ENCODE measurements around the gene ZNF845. TPM values are rescaled to one million over a fixed set of nuclear protein-coding genes. Genes with fewer than 3 reads are reported as not detected.
A peak's percentile ranks its signal among the peaks of the same experiment; 100 is the strongest.
"Not testable (repeated sequence)": the region's sequence is repeated elsewhere in the genome, so short reads cannot be mapped to it uniquely, and the experiment has no call there.

Gene ZNF845
- total RNA-seq, 2 donors from 2014 or later, result 3.0 to 4.2 TPM

- intact Hi-C loops (cut with DNase I), result no loop called here
- no peak for TF ChIP-seq CTCF (IDR thresholded peaks at IDR 0.05)
- no peak for TF ChIP-seq POLR2A (IDR thresholded peaks at IDR 0.05)
- WGBS, 2 donors, result 19 to 40% methylated on average over 22 of the region's 22 CpGs
- Histone ChIP-seq H3K9me3 (peaks cover 0 to 38% (median 0%) of the 10 kb centered on the region in 3 donors), H3K36me3 (replicated peaks in 1 of 2; ENCODE audit: insufficient read depth in 1 of 2, low read depth in 2 of 2) (no peaks in the 10 kb centered on the region), H3K27ac (no peak overlapping the region), H3K27me3 (no peaks in the 10 kb centered on the region), H3K4me3 (no peak overlapping the region), H3K4me1 (peaks cover 8% of the 10 kb centered on the region)
- no peak for ATAC-seq
- no peak for DNase-seq
These were observed 56.4 kb downstream of the ZNF845 start for GRCh38 chr19:53389978-53390377.

GRCh38 chr19:53394522-53394973 lies 61.0 kb downstream of the ZNF845 start:
- H3K27me3 ChIP-seq, result no peaks in the 10 kb centered on the region
- H3K36me3 ChIP-seq (replicated peaks in 1 of 2; ENCODE audit: insufficient read depth in 1 of 2, low read depth in 2 of 2), result no peaks in the 10 kb centered on the region
- intact Hi-C loops (cut with DNase I), result no loop called here
- TF ChIP-seq POLR2A (IDR thresholded peaks at IDR 0.05) (no peak), CTCF (IDR thresholded peaks at IDR 0.05) (no peak)
- ATAC-seq (peak; percentile 47), DNase-seq (peak; percentile 49 to 56 (median 52))
- 5 to 10% methylated on average over 15 to 18 of the region's 18 CpGs for WGBS, 2 donors
- H3K27ac ChIP-seq, result peak overlapping the region; percentile 68 to 92 (median 79)
- peaks cover 18% of the 10 kb centered on the region for H3K4me1 ChIP-seq
- H3K4me3 ChIP-seq, result peak overlapping the region in 1 of 2 donors; percentile 95
- peaks cover 0 to 5% (median 0%) of the 10 kb centered on the region in 3 donors for H3K9me3 ChIP-seq

GRCh38 chr19:53394974-53395839 lies 61.7 kb downstream of the ZNF845 start, which contains the start of gene ZNF765:
TSS of gene ZNF765 (plus strand) at chr19:53395149. CDS start at chr19:53398016, 2,867 bp downstream.
- no peaks in the 10 kb centered on the region for H3K9me3 ChIP-seq

GRCh38 chr19:53395840-53396524 lies 62.4 kb downstream of the ZNF845 start:
- peak overlapping the region; percentile 87 to 95 for H3K4me3 ChIP-seq
- H3K4me1 ChIP-seq, result peaks cover 18% of the 10 kb centered on the region
- ATAC-seq; H3K27me3 ChIP-seq; intact Hi-C loops (cut with DNase I); H3K9me3 ChIP-seq; H3K36me3 ChIP-seq (replicated peaks in 1 of 2; ENCODE audit: insufficient read depth in 1 of 2, low read depth in 2 of 2); DNase-seq: not testable (repeated sequence)
- WGBS, 2 donors, result 5 to 6% methylated on average over 9 of the region's 9 CpGs
- peak overlapping the region in 3 of 4 donors; percentile 72 to 92 (median 86) for H3K27ac ChIP-seq

More at GRCh38 chr19:53394974-53395839, 61.7 kb downstream of the ZNF845 start, which contains the start of gene ZNF765:
- Histone ChIP-seq H3K27me3 (no peaks in the 10 kb centered on the region), H3K27ac (peak within 1 kb of the TSS; percentile 68 to 92 (median 79)), H3K4me1 (peaks cover 18% of the 10 kb centered on the region), H3K36me3 (replicated peaks in 1 of 2; ENCODE audit: insufficient read depth in 1 of 2, low read depth in 2 of 2) (peaks cover 0 to 3% of the 10 kb centered on the region in 2 donors), H3K4me3 (peak within 1 kb of the TSS; percentile 87 to 95)
- DNase-seq (peak; percentile 95 to 96 (median 96)), ATAC-seq (peak; percentile 99)
- 0 to 1% methylated on average over 43 to 58 of the region's 58 CpGs for WGBS, 2 donors
- TF ChIP-seq CTCF (IDR thresholded peaks at IDR 0.05) (peak; percentile 36 to 66 (median 53)), POLR2A (IDR thresholded peaks at IDR 0.05) (peak; percentile 43 to 86 (median 81))
- intact Hi-C loops (cut with DNase I), result no loop called here

- Histone ChIP-seq H3K27me3 (no peaks in the 10 kb centered on the region), H3K36me3 (replicated peaks in 1 of 2; ENCODE audit: insufficient read depth in 1 of 2, low read depth in 2 of 2) (peaks cover 0 to 3% of the 10 kb centered on the region in 2 donors), H3K27ac (no peak overlapping the region), H3K4me1 (peaks cover 18% of the 10 kb centered on the region), H3K4me3 (no peak overlapping the region), H3K9me3 (no peaks in the 10 kb centered on the region)
- DNase-seq (no peak), ATAC-seq (no peak)
- WGBS, 2 donors, result 0 to 3% methylated on average over 1 of the region's 1 CpG
- TF ChIP-seq POLR2A (IDR thresholded peaks at IDR 0.05) (no peak), CTCF (IDR thresholded peaks at IDR 0.05) (no peak)
- intact Hi-C loops (cut with DNase I), result no loop called here
These were observed 62.9 kb downstream of the ZNF845 start for GRCh38 chr19:53396525-53396868.

- H3K9me3 ChIP-seq; H3K4me3 ChIP-seq; H3K27ac ChIP-seq; ATAC-seq; H3K27me3 ChIP-seq; DNase-seq; intact Hi-C loops (cut with DNase I): not testable (repeated sequence)
- Histone ChIP-seq H3K36me3 (replicated peaks in 1 of 2; ENCODE audit: insufficient read depth in 1 of 2, low read depth in 2 of 2) (peaks cover 8 to 11% of the 10 kb centered on the region in 2 donors), H3K4me1 (peaks cover 18% of the 10 kb centered on the region)
- 53 to 56% methylated on average over 1 of the region's 1 CpG for WGBS, 2 donors
These were observed 64.4 kb downstream of the ZNF845 start for GRCh38 chr19:53397918-53398317.

Measured in body of pancreas (tissue), 4 donors.